Activated CD8-positive, alpha-beta T cell treated with anti-CD3 and anti-CD28 coated beads for 36 hours (primary cell): ENCODE data around the gene RAI1. TPM values are rescaled to one million over a fixed set of nuclear protein-coding genes. Genes with fewer than 3 reads are reported as not detected.

ENCODE experiments used
- ATAC-seq: fragments of 200-7000 bp; cut with Tn5 transposase; one replicate; pipeline ENCODE4 v1.10.0; 2021; ENCODE audit warnings: mild to moderate bottlenecking, moderate library complexity
- CTCF ChIA-PET: fragments of 350-600 bp; sonication (Branson Sonifier 250); formaldehyde crosslinking; loops from one replicate; lab custom pipeline; 2021; ENCODE audit warnings: antibody characterized with exemption; lab: Charles Lee
- POLR2A ChIA-PET: fragments of 350-600 bp; sonication (Branson Sonifier 250); formaldehyde crosslinking; loops from one replicate; lab custom pipeline; 2021; ENCODE audit warnings: antibody characterized with exemption; lab: Charles Lee
- DNase-seq: peaks from one replicate; pipeline ENCODE4 v3.0.0-alpha.2; 2020
- H3K27ac Mint-ChIP-seq: one replicate; pipeline ENCODE4 v1.8.0; 2021; ENCODE audit warnings: mild to moderate bottlenecking, mixed read lengths
- H3K27me3 Mint-ChIP-seq: one replicate; pipeline ENCODE4 v1.8.0; 2021; ENCODE audit warnings: mixed read lengths
- H3K36me3 Mint-ChIP-seq: one replicate; pipeline ENCODE4 v1.8.0; 2021; ENCODE audit warnings: low read depth, mixed read lengths
- H3K4me1 Mint-ChIP-seq: one replicate; pipeline ENCODE4 v1.8.0; 2021; ENCODE audit warnings: low read depth, mixed read lengths
- H3K4me3 Mint-ChIP-seq: one replicate; pipeline ENCODE4 v1.8.0; 2021; ENCODE audit warnings: mild to moderate bottlenecking, moderate library complexity, mixed read lengths
- H3K9me3 Mint-ChIP-seq: one replicate; pipeline ENCODE4 v1.8.0; 2021; ENCODE audit warnings: mixed read lengths
- intact Hi-C: fragments of 100-400 bp; cut with micrococcal nuclease; formaldehyde crosslinking; loops from one replicate; pipeline ENCODE4 v1.10.0; 2022
- total RNA-seq, 2 experiments: library from RNA; stranded (reverse); gene quantifications; one replicate each; pipeline ENCODE4 v1.2.3, GENCODE V29; 2021
- TF ChIP-seq, protein P1 (sequence below): fragments of 200-600 bp; IDR thresholded peaks from one replicate; pipeline ENCODE4 v1.8.0; 2022; ENCODE audit warnings: antibody characterized with exemption, mild to moderate bottlenecking

Gene RAI1
- total RNA-seq, 2 experiments from 2014 or later: 18.1 to 20.3 TPM

DNA sequence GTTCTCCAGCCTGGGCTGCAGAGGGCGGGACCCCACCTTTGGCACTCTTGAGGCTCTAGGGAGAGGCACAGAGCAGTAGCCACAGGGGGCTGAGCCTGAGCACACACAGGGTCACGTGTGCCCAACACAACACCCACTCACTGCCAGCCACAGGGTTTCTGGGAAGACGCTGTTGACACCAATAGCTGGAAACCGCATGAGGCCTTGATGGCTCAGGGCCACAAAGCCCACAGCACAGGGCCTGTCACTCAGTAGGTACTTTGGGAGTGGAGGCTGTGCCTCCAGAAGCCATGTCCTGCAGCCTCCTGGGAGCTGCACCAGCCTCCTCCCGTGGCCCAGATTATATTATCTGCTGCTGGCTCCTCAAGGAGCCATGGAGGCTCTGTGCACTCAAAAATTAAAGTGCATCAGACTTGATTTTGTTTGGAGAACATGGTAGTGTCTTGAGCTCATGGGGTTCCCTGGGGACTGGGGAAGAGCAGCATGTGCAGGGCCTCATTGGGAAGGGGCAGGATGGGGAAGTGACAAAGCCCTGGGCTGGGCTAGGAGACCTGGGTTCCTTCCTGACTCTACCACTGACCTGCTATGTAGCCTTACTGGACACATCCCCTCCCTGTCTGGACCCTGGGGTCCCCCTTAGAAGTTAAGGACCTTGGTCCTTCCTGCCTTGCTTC, 168.0 kb downstream of the RAI1 start:
- CTCF ChIA-PET: interaction anchor here (0.9 to 11.3 kb wide), 7 partner anchors 9 to 184 kb away, joined by 3 to 83 read pairs (median 4); partner anchors contain the start of gene SREBF1

DNA sequence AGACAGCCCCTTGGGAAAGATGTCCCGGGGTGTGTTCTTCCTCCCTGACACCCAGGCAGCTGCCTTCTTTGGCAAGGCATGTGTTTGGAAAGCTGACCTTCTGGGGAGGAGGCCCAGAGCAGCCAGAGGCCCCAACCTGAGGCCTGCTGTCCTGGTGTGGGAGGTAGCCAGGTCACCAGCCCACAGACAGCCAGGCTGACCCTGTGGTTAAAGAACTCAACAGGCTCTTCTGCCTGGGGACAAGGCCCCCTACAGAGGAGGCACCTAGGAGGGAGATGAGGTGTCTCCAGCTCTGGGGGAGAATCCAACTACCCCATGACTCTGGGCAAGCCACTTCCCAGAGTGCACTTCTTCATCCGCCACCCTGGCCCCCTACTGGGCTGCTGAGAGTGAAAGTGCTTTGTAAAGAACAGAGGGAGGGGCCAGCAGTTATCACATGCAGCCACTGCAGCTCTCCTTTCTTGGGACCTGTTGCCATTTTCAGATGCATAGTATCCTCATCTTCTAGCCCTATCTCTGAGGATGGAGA, 168.7 kb downstream of the RAI1 start:
- no peaks in the 10 kb centered on the region for H3K9me3 Mint-ChIP-seq
- H3K4me1 Mint-ChIP-seq: peaks cover 76% of the 10 kb centered on the region
- intact Hi-C loops: loop anchor here (5.0 kb wide), 1 partner anchor 33 kb away; no protein-coding TSS in a partner anchor
- ATAC-seq (peak; percentile 73), DNase-seq (peak; percentile 96)
- ChIA-PET POLR2A (interaction anchor here (1.3 to 19.1 kb wide), 8 partner anchors 9 to 168 kb away, joined by 3 to 617 read pairs (median 10); partner anchors contain the start of gene SREBF1), CTCF (interaction anchor here (0.9 to 11.3 kb wide), 6 partner anchors 8 to 168 kb away, joined by 3 to 83 read pairs (median 6); partner anchors contain the start of gene SREBF1)
- peak overlapping the region; percentile 44 for H3K4me3 Mint-ChIP-seq
- peak overlapping the region; percentile 98 for H3K27ac Mint-ChIP-seq
- H3K36me3 Mint-ChIP-seq: peaks cover 1% of the 10 kb centered on the region
- TF ChIP-seq, protein P1, sequence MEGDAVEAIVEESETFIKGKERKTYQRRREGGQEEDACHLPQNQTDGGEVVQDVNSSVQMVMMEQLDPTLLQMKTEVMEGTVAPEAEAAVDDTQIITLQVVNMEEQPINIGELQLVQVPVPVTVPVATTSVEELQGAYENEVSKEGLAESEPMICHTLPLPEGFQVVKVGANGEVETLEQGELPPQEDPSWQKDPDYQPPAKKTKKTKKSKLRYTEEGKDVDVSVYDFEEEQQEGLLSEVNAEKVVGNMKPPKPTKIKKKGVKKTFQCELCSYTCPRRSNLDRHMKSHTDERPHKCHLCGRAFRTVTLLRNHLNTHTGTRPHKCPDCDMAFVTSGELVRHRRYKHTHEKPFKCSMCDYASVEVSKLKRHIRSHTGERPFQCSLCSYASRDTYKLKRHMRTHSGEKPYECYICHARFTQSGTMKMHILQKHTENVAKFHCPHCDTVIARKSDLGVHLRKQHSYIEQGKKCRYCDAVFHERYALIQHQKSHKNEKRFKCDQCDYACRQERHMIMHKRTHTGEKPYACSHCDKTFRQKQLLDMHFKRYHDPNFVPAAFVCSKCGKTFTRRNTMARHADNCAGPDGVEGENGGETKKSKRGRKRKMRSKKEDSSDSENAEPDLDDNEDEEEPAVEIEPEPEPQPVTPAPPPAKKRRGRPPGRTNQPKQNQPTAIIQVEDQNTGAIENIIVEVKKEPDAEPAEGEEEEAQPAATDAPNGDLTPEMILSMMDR: peak; percentile 7
- H3K27me3 Mint-ChIP-seq: no peaks in the 10 kb centered on the region

More for the DNA sequence above, 168.0 kb downstream of the RAI1 start:
- peak; percentile 65 for ATAC-seq
- Mint-ChIP-seq H3K27me3 (no peaks in the 10 kb centered on the region), H3K9me3 (no peaks in the 10 kb centered on the region), H3K27ac (peak overlapping the region; percentile 98), H3K36me3 (peaks cover 1% of the 10 kb centered on the region), H3K4me1 (peaks cover 72% of the 10 kb centered on the region), H3K4me3 (peak overlapping the region; percentile 58)
- TF ChIP-seq, protein P1: no peak
- POLR2A ChIA-PET: interaction anchor here (0.7 to 19.1 kb wide), 11 partner anchors 8 to 226 kb away, joined by 3 to 617 read pairs (median 6); partner anchors contain the start of gene SREBF1
- peak; percentile 98 for DNase-seq
- intact Hi-C loops: no loop called here

DNA sequence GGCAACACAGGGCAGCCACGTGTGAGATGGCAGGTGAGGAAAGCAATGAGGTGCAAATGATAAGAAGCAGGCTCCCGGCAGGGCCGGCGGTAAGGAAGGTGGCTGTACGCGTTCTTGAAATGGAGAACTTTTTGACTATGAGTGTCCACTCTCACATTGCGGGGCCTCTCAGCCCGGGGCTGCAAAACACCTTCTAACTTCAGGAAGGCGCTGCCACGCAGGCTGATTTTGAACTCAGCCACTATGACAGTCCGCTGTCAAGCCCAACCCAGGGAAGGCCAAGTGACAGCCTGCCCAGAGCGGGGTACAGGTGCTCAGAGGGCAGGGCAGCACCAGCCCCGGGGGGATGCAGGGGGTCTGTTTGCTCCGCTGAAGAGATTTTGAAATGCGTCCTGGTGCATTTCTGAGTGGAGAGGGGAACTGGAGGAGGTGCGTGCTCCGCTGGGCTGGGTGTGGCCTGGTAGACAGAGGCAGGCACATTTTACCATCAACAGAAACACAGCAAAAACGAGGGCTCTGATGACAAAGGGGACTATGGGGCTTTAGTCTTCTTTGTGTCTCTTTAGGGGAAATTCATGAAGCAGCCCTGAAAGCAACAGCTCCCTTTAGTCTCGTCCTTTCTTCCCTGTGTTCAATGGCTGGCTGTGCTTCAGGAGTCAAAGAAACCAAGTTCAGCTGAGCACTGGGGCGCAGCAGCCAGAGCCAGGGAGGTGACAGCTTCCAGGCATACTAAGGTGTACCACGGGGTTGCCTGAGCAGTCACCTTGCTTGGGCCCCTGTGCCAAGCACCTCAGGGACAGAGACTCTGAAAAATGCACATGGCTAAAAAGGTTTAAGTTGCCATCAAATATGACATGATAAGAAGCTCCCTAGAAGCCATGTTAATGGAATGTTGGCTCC, 170.1 kb downstream of the RAI1 start:
- no peaks in the 10 kb centered on the region for H3K9me3 Mint-ChIP-seq
- peak overlapping the region; percentile 98 for H3K27ac Mint-ChIP-seq
- ChIA-PET CTCF (interaction anchor here (1.0 to 11.3 kb wide), 5 partner anchors 8 to 182 kb away, joined by 3 to 83 read pairs (median 4); partner anchors contain the start of gene SREBF1), POLR2A (interaction anchor here (0.7 to 19.1 kb wide), 8 partner anchors 9 to 331 kb away, joined by 3 to 617 read pairs (median 4); partner anchors contain the start of gene SREBF1)
- H3K4me3 Mint-ChIP-seq: peak overlapping the region; percentile 44
- DNase-seq: no peak
- no peaks in the 10 kb centered on the region for H3K27me3 Mint-ChIP-seq
- TF ChIP-seq, protein P1: no peak
- no peak for ATAC-seq
- intact Hi-C loops: loop anchor here (5.0 kb wide), 1 partner anchor 34 kb away; no protein-coding TSS in a partner anchor
- peaks cover 87% of the 10 kb centered on the region for H3K4me1 Mint-ChIP-seq
- peaks cover 1% of the 10 kb centered on the region for H3K36me3 Mint-ChIP-seq

DNA sequence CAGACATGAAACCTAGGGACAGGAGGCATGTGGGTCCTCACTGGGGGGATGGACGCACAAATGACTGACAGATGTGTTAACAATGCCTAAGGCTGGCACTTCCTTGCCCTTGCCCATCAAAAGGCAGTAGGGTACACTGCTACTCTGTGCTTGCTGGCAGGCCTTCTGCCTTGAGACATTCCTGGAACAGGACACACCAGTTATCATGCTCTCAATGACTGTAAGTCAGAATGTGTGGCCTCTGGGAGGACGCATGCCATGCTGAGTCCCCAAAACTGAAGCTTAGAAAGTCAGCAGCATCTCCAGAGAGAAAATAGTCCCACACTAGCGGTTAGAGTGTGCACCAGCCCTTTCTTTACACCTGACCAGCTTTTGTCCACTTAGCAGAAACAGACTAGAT, 171.7 kb downstream of the RAI1 start:
- intact Hi-C loops: loop anchor here (5.0 kb wide), 1 partner anchor 36 kb away; no protein-coding TSS in a partner anchor
- TF ChIP-seq, protein P1: no peak
- POLR2A ChIA-PET: interaction anchor here (1.1 to 19.1 kb wide), 6 partner anchors 12 to 102 kb away, joined by 3 to 617 read pairs (median 9); partner anchors contain the start of gene SREBF1
- CTCF ChIA-PET: interaction anchor here (1.2 to 11.3 kb wide), 6 partner anchors 9 to 40 kb away, joined by 4 to 83 read pairs (median 10); partner anchors contain the start of gene SREBF1
- H3K4me3 Mint-ChIP-seq: peak overlapping the region; percentile 64
- peaks cover 1% of the 10 kb centered on the region for H3K36me3 Mint-ChIP-seq
- H3K27ac Mint-ChIP-seq: peak overlapping the region; percentile 98
- H3K4me1 Mint-ChIP-seq: peaks cover 80% of the 10 kb centered on the region
- no peaks in the 10 kb centered on the region for H3K9me3 Mint-ChIP-seq
- ATAC-seq (no peak), DNase-seq (no peak)
- H3K27me3 Mint-ChIP-seq: no peaks in the 10 kb centered on the region
